Liver (tissue), 9 donors: Measurements from ENCODE around the gene ATXN10. TPM values are rescaled to one million over a fixed set of nuclear protein-coding genes. Genes with fewer than 3 reads are reported as not detected.

Experiments
- DNase-seq: peaks from one replicate; pipeline ENCODE4 v3.0.0-alpha.2; 2017; ENCODE audit warnings: low spot score
- H3K27ac ChIP-seq, 2 donors: one replicate each; pipeline ENCODE4 v1.7.0; 2013; ENCODE audit warnings: inconsistent platforms in 2 of 2, low read length in 2 of 2, control low read depth in 1 of 2, low read depth in 1 of 2, mild to moderate bottlenecking in 1 of 2
- H3K27me3 ChIP-seq, 4 donors: one replicate each; pipeline versions ENCODE4 v1.6.1 to v1.7.0; 2013; ENCODE audit warnings: low read length in 3 of 4, inconsistent platforms in 1 of 4, mild to moderate bottlenecking in 1 of 4, moderate library complexity in 1 of 4; ENCODE audit not compliant: control insufficient read depth in 4 of 4, insufficient read depth in 4 of 4
- H3K36me3 ChIP-seq, 4 donors: one replicate each; pipeline versions ENCODE4 v1.6.1 to v1.7.0; 2013; ENCODE audit warnings: low read length in 3 of 4, mild to moderate bottlenecking in 3 of 4, low read depth in 1 of 4, moderate library complexity in 1 of 4; ENCODE audit not compliant: control insufficient read depth in 4 of 4, insufficient read depth in 3 of 4
- H3K4me1 ChIP-seq, 4 donors: one replicate each; pipeline versions ENCODE4 v1.6.1 to v1.7.0; 2013; ENCODE audit warnings: low read length in 3 of 4, mild to moderate bottlenecking in 3 of 4, moderate library complexity in 1 of 4; ENCODE audit not compliant: control insufficient read depth in 4 of 4, insufficient read depth in 4 of 4
- H3K4me3 ChIP-seq, 3 donors: one replicate each; pipeline versions ENCODE4 v1.6.1 to v1.7.0; 2013; ENCODE audit warnings: low read length in 3 of 3, control low read depth in 1 of 3, low read depth in 1 of 3, mild to moderate bottlenecking in 1 of 3
- H3K9ac ChIP-seq, 2 donors: one replicate each; pipeline ENCODE4 v1.7.0; 2013; ENCODE audit warnings: low read length in 2 of 2, mild to moderate bottlenecking in 2 of 2, moderate library complexity in 2 of 2, control low read depth in 1 of 2, low read depth in 1 of 2
- H3K9me3 ChIP-seq, 4 donors: one replicate each; pipeline versions ENCODE4 v1.6.1 to v1.7.0; 2013; ENCODE audit warnings: low read length in 3 of 4; ENCODE audit not compliant: control insufficient read depth in 4 of 4
- CTCF ChIP-seq: fragments of 150-350 bp; IDR thresholded peaks from 2 replicates; pipeline ENCODE4 v1.5.1; 2017; ENCODE audit warnings: improper control_type of control experiment, low read depth, low read length; ENCODE audit not compliant: missing input control
- EGR1 ChIP-seq, 2 donors: IDR thresholded peaks; 2 replicates each; pipeline ENCODE4 v1.6.1; 2016 to 2018; ENCODE audit warnings: antibody characterized with exemption in 2 of 2, low read depth in 2 of 2
- FOXA1 ChIP-seq: IDR thresholded peaks from 2 replicates; pipeline ENCODE4 v1.6.1; 2016; ENCODE audit warnings: antibody characterized with exemption
- FOXA2 ChIP-seq: IDR thresholded peaks from 2 replicates; pipeline ENCODE4 v1.6.1; 2016; ENCODE audit warnings: antibody characterized with exemption
- GABPA ChIP-seq, 2 donors: IDR thresholded peaks in 1 of 2; conservative IDR thresholded peaks in 1 of 2; 2 replicates each; pipeline ENCODE4 v1.6.1; 2016; ENCODE audit warnings: antibody characterized with exemption in 2 of 2, mild to moderate bottlenecking in 1 of 2, moderate library complexity in 1 of 2
- HNF4A ChIP-seq, 2 donors: conservative IDR thresholded peaks; 2 replicates each; pipeline ENCODE4 v1.6.1; 2016; ENCODE audit warnings: antibody characterized with exemption in 2 of 2, mild to moderate bottlenecking in 2 of 2
- HNF4G ChIP-seq: IDR thresholded peaks from 2 replicates; pipeline ENCODE4 v1.6.1; 2016; ENCODE audit warnings: antibody characterized with exemption
- JUND ChIP-seq, 2 donors: IDR thresholded peaks; 2 replicates each; pipeline ENCODE4 v1.6.1; 2016; ENCODE audit warnings: antibody characterized with exemption in 2 of 2
- MAX ChIP-seq: IDR thresholded peaks from 2 replicates; pipeline ENCODE4 v1.6.1; 2016; ENCODE audit warnings: antibody characterized with exemption
- NR2F2 ChIP-seq: IDR thresholded peaks from 2 replicates; pipeline ENCODE4 v1.6.1; 2016; ENCODE audit warnings: antibody characterized with exemption
- RAD21 ChIP-seq, 2 donors: IDR thresholded peaks; 2 replicates each; pipeline ENCODE4 v1.6.1; 2016; ENCODE audit warnings: antibody characterized with exemption in 2 of 2, mild to moderate bottlenecking in 2 of 2
- REST ChIP-seq: IDR thresholded peaks from 2 replicates; pipeline ENCODE4 v1.6.1; 2016; ENCODE audit warnings: antibody characterized with exemption, mild to moderate bottlenecking
- RXRA ChIP-seq, 2 donors: IDR thresholded peaks; 2 replicates each; pipeline ENCODE4 v1.6.1; 2017 to 2018; ENCODE audit warnings: antibody characterized with exemption in 2 of 2, mild to moderate bottlenecking in 1 of 2
- SP1 ChIP-seq: IDR thresholded peaks from 2 replicates; pipeline ENCODE4 v1.6.1; 2018; ENCODE audit warnings: antibody characterized with exemption, mild to moderate bottlenecking
- TAF1 ChIP-seq: conservative IDR thresholded peaks from 2 replicates; pipeline ENCODE4 v1.6.1; 2016; ENCODE audit warnings: antibody characterized with exemption, mild to moderate bottlenecking
- YY1 ChIP-seq: IDR thresholded peaks from 2 replicates; pipeline ENCODE4 v1.6.1; 2016; ENCODE audit warnings: antibody characterized with exemption, mild to moderate bottlenecking
- WGBS: extraction: QIAGEN DNeasy Blood & Tissue Kit; methylation state at CpG from one replicate; pipeline ENCODE4 v1.1.7; 2013; 5-methylcytosine and 5-hydroxymethylcytosine counted together
- polyA plus RNA-seq, 2 donors: library from polyadenylated mRNA; stranded (reverse) in 1 of 2; unstranded in 1 of 2; fragments of 200-250 nt in 1 of 2; fragments of >200 nt in 1 of 2; fragmentation: Nextera tagmentation in 1 of 2; extraction: Ambion mirVana in 1 of 2; gene quantifications; one replicate each; pipeline versions ENCODE4 v1.2.1 to v1.2.3, GENCODE V29; 2013 to 2015
- total RNA-seq, 2 donors: library from RNA; depleted of rRNA; stranded (reverse); fragments of >200 nt; gene quantifications; one replicate each; pipeline ENCODE4 v1.2.3, GENCODE V29; 2014
- TF ChIP-seq, protein P1 (sequence below): IDR thresholded peaks from 2 replicates; pipeline ENCODE4 v1.6.1; 2016; ENCODE audit warnings: antibody characterized with exemption
- TF ChIP-seq, protein P2 (sequence below): IDR thresholded peaks from 2 replicates; pipeline ENCODE4 v1.6.1; 2016; ENCODE audit warnings: antibody characterized with exemption
- donor health status: healthy.
- donor health status: healthy.
- donor health status: healthy.
- donor health status: healthy.
- donor health status: healthy.

ATXN10 gene
- total and polyA plus RNA-seq, 4 donors, result 34.9 to 100 (median 69.7) TPM

DNA sequence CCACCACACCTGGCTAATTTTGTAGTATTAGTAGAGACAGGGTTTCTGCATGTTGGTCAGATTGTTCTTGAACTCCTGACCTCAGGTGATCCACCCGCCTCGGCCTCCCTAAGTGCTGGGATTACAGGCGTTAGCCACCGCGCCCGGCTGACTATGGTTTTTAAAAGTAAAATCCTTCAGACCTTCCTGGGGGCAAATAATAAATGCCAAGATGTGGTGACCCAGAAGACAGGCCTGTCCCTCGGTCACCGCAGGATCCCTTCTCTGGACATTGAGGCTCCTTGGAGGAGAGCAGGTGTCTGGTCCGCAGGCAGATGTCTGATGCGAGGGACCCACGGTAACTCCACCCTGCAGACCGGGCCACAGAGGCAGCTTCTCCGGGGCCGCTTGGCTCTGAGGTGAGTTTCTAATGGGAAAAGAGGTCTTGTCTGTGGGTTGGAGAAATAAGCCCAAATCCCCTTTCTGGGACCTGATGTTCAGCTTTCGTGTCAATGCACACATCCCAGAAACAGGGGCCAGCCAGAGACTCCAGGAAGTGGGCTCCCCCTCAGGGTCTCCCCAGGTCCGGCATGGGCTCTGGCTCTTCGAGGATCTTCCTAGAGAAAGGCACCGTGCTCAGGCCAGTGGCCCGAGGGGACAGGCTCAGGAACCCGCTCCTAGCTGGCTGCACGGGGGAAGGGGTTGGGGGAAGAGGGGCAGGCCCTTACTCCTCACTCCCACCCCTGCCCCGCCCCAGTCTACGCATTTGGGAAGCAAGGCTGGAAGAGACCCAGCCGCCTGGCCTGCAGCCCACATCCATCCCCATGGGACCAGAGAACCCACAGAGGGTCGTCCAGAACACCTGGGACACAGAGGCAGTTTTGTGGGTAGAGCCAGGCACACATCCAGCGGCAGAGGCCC, 204.8 kb downstream of the ATXN10 start:
- no peaks in the 10 kb centered on the region for H3K36me3 ChIP-seq
- H3K4me3 ChIP-seq, result no peak overlapping the region
- no peak overlapping the region for H3K27ac ChIP-seq
- H3K4me1 ChIP-seq, result no peaks in the 10 kb centered on the region
- H3K9me3 ChIP-seq, result peaks cover 0 to 4% (median 1%) of the 10 kb centered on the region in 4 donors
- H3K27me3 ChIP-seq, result peaks cover 0 to 8% (median 2%) of the 10 kb centered on the region in 4 donors
- 86% methylated on average over 26 of the region's 26 CpGs for WGBS
- no peak for DNase-seq
- TF ChIP-seq RXRA (IDR thresholded peaks at IDR 0.05), result no peak
- TF ChIP-seq, protein P1, sequence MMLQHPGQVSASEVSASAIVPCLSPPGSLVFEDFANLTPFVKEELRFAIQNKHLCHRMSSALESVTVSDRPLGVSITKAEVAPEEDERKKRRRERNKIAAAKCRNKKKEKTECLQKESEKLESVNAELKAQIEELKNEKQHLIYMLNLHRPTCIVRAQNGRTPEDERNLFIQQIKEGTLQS, result no peak
- no peak for TF ChIP-seq NR2F2
- no peak for TF ChIP-seq SP1
- no peak for TF ChIP-seq MAX
- TF ChIP-seq FOXA2, result no peak
- no peak for TF ChIP-seq TAF1
- no peak for TF ChIP-seq REST
- TF ChIP-seq EGR1 (IDR thresholded peaks at IDR 0.05; ENCODE audit: low read depth in 2 of 2), result no peak
- no peak overlapping the region for H3K9ac ChIP-seq

DNA sequence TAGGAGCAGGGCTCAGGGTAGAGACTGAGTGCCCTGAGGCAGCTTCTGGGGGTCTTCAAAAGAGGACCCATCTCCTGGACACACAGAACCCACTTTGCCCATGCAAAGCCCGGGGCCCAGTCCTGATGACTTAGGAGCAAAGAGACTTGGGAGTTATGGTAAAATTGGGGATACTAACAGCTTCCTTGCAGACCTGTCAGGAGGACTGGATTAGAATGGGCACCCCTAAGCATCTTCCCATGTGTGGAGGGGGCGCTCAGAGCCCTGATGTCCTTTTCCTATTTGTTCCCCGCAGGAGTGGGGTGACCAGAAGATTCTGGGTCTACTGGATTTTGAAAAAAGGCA, 205.4 kb downstream of the ATXN10 start:
- TF ChIP-seq YY1 (no peak), FOXA2 (no peak), GABPA (IDR thresholded peaks at IDR 0.05 in 1 of 2, conservative IDR thresholded peaks at IDR 0.05 in 1 of 2) (no peak), REST (no peak), RAD21 (IDR thresholded peaks at IDR 0.05) (no peak), FOXA1 (no peak), MAX (no peak), EGR1 (IDR thresholded peaks at IDR 0.05; ENCODE audit: low read depth in 2 of 2) (no peak), NR2F2 (no peak), HNF4G (no peak), SP1 (no peak), CTCF (no peak), TAF1 (no peak), RXRA (IDR thresholded peaks at IDR 0.05) (no peak), JUND (IDR thresholded peaks at IDR 0.05) (no peak), HNF4A (conservative IDR thresholded peaks at IDR 0.05) (no peak)
- TF ChIP-seq, protein P2, sequence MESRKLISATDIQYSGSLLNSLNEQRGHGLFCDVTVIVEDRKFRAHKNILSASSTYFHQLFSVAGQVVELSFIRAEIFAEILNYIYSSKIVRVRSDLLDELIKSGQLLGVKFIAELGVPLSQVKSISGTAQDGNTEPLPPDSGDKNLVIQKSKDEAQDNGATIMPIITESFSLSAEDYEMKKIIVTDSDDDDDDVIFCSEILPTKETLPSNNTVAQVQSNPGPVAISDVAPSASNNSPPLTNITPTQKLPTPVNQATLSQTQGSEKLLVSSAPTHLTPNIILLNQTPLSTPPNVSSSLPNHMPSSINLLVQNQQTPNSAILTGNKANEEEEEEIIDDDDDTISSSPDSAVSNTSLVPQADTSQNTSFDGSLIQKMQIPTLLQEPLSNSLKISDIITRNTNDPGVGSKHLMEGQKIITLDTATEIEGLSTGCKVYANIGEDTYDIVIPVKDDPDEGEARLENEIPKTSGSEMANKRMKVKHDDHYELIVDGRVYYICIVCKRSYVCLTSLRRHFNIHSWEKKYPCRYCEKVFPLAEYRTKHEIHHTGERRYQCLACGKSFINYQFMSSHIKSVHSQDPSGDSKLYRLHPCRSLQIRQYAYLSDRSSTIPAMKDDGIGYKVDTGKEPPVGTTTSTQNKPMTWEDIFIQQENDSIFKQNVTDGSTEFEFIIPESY, result no peak
- TF ChIP-seq, protein P1, result no peak
- 74% methylated on average over 3 of the region's 3 CpGs for WGBS

More for the DNA sequence above, 205.4 kb downstream of the ATXN10 start:
- Histone ChIP-seq H3K9ac (no peak overlapping the region), H3K4me3 (no peak overlapping the region), H3K27ac (no peak overlapping the region), H3K27me3 (peaks cover 0 to 9% (median 2%) of the 10 kb centered on the region in 4 donors), H3K9me3 (peaks cover 0 to 4% (median 1%) of the 10 kb centered on the region in 4 donors), H3K4me1 (no peaks in the 10 kb centered on the region), H3K36me3 (no peaks in the 10 kb centered on the region)
- no peak for DNase-seq
